ENCODE data around the gene LRPAP1.
A peak's percentile ranks its signal among the peaks of the same experiment; 100 is the strongest.
"Not testable (repeated sequence)": the region's sequence is repeated elsewhere in the genome, so short reads cannot be mapped to it uniquely, and the experiment has no call there.

The LRPAP1 gene, protein sequence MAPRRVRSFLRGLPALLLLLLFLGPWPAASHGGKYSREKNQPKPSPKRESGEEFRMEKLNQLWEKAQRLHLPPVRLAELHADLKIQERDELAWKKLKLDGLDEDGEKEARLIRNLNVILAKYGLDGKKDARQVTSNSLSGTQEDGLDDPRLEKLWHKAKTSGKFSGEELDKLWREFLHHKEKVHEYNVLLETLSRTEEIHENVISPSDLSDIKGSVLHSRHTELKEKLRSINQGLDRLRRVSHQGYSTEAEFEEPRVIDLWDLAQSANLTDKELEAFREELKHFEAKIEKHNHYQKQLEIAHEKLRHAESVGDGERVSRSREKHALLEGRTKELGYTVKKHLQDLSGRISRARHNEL

GRCh38 chr4:3531879-3532750 lies at the start of gene LRPAP1:
TSS of gene LRPAP1 (minus strand) at chr4:3532422. CDS start at chr4:3532412, 10 bp downstream.
- peak; percentile 82 to 90 for DNase-seq

DNA sequence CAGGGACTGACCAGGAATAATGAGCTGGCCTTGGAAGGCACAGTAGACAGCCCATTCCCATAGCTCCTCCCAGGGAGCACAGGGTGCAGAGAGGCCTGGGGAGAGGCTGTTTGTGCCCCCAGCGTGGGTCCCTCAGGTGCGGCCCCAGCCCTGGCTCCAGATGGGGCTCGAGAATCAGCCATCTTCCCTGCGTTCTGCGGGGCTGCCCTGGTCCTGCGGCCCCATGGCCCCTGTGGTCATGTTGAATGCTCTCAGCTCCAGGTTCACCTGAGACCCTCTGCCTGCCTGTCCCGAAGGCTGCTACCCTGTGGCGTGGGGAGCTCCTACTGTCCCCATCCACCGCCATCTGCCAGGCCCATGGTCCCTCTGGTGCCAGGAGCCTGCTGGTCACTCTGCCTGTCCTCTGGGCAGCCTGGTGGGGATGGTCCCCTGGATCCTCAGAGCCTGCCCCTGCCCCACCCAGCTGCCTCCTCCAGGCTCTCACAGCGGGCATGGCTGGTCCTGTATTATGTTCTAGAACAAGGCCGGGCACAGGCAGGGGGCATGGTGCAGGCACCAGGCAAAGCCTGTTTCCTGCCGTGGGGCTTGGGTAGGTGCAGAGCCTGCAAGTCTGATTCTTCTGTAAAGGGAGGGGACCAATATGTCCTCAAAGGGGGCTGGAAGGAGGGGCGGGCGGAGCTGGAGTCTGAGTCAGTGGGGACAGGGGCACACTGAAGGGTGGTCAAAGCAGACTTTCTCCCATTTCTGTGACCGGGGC lies 49.3 kb upstream of the LRPAP1 start:
- DNase-seq, result not testable (repeated sequence)

DNA sequence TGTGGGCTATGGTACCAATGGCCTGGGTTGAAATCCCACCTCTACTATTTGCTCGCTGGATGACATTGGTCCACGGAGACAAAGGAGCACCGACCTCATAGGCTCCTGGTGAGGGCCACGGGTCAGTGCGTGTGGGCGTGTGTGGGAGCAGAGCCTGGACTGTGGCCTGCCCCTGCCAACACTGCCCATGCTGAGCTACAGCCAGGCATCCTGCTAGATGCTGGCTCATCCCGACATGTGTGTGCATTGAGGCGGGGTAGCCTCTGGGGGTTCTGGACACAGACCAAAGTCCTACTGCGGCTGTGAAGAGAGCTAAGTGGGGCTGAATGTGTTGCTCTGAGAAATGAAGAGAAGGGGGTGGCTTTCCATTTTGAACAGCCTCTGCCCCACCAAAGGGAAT lies 48.6 kb upstream of the LRPAP1 start:
- not testable (repeated sequence) for DNase-seq

DNA sequence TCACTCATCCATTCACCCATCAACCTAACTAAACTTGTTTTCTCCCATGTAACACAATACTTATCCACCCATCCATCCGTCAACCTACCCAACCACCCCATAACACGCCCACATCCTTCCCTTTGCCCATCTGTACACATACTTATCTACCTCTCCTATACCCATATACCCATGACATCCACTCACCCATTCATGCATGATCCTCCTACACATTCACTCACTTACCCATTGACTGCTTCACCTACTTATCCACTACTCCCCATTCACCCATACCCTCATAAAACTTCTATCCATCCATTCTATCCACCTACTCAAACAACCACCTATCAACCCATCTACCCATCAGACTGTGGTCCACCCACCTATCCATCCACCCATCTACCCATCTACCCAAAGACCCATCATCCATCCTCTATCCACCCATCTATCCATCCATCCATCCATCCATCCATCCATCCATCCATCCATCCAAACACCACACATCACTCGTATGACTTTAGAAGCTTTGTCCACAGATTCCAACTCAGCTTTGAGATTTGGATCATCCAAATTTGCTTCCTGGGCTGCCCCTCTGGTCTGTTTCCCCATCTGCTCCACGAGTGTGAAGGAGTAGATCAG lies 46.4 kb upstream of the LRPAP1 start:
- not testable (repeated sequence) for DNase-seq

DNA sequence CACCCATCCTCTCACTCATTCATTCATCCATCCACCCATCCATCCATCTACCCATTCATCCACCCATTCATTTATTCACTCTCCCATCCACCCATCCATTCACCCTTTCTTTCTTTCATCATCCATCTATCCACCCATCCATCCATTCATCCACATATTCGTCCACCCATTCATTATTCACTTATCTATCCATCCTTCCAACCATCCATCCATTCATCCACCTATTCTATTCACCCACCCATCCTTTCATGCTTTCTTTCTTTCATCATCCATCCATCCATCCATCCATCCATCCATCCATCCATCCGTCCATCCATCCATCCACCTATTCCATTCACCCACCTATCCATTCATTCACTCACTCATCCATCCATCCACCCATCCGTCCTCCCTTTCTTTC lies 45.8 kb upstream of the LRPAP1 start:
- DNase-seq, result not testable (repeated sequence)

GRCh38 chr4:3577208-3577892 lies 45.1 kb upstream of the LRPAP1 start:
- not testable (repeated sequence) for DNase-seq

- not testable (repeated sequence) for DNase-seq
Measured at GRCh38 chr4:3576533-3577207, 44.4 kb upstream of the LRPAP1 start.

GRCh38 chr4:3575426-3576369 lies 43.5 kb upstream of the LRPAP1 start:
- DNase-seq, result not testable (repeated sequence)

GRCh38 chr4:3574865-3575264 lies 42.6 kb upstream of the LRPAP1 start:
- not testable (repeated sequence) for DNase-seq

DNA sequence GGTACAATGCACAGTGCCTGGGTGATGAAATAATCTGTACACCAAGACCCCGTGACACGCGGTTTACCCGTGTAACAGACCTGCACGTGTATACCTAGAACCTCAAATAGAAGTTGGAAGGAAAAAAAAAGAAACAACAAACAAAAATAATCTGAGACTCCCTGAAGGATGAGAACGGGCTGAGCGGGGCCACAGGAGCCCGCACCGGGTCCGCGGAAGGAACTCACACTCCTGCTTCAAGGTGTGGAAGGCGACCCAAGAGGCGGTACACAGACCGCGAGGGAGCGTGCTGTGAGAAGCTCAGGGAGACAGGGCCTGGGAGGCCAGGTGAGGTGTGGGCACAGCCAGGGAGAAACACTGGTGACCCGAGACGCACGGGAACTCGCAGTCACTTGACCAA lies 42.1 kb upstream of the LRPAP1 start:
- DNase-seq, result not testable (repeated sequence)

DNA sequence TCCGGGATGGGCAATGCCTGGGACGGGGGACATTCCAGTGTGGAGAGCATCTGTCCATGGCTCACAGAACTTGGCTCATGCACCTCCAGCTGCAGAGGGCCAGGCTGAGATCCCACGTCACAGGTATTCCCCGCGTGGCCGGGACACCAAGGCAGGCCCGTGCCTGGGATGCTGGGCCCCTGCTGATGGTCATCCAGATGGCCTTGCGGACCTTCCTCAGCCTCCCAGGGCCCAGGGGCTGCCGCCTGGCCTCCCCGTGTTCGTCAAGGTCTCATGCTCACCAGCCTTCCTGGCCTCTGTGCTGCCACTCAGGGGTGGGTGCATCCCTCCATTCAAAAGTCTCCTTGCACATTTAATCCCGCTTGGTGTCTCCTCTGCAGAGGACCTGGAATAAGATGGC lies 40.9 kb upstream of the LRPAP1 start:
- no peak for DNase-seq

- no peak for DNase-seq
Measured at GRCh38 chr4:3572363-3572762, 40.1 kb upstream of the LRPAP1 start.

- DNase-seq, result no peak
Measured at GRCh38 chr4:3571921-3572320, 39.7 kb upstream of the LRPAP1 start.

GRCh38 chr4:3570923-3571322 lies 38.7 kb upstream of the LRPAP1 start:
- not testable (repeated sequence) for DNase-seq

DNA sequence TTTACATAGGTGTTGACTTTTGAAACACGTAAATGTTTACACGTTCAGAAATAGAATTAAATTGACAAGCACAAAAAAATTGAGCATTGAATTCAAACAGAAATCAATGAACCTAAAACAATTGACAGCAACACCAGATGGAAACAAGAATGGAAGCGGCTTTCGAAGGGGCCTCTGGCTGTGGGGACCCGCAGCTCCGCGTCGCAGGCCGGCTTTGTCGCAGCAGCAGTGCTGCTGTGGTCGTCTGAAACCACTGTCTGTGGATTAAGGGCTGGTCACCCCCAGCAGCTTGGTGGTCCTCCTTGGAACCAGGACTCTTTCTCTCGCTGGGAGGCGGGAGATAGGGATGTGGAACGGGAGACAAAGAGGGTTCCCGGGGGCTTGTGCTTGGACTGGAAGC lies 37.4 kb upstream of the LRPAP1 start:
- DNase-seq, result not testable (repeated sequence)

- DNase-seq, result not testable (repeated sequence)
Measured at GRCh38 chr4:3566701-3567100, 34.5 kb upstream of the LRPAP1 start.

GRCh38 chr4:3566301-3566700 lies 34.1 kb upstream of the LRPAP1 start:
- not testable (repeated sequence) for DNase-seq

- not testable (repeated sequence) for DNase-seq
Measured at GRCh38 chr4:3564948-3565347, 32.7 kb upstream of the LRPAP1 start.

GRCh38 chr4:3563403-3563802 lies 31.2 kb upstream of the LRPAP1 start:
- DNase-seq, result no peak

- DNase-seq, result not testable (repeated sequence)
Measured at GRCh38 chr4:3562127-3562526, 29.9 kb upstream of the LRPAP1 start.
